ENCODE data around the gene RTL10.

RTL10 gene

GRCh38 chr22:19869497-19870152 lies 15.0 kb upstream of the RTL10 start:
- H3K27ac ChIP-seq: no peak overlapping the region

GRCh38 chr22:19868773-19869471 lies 14.2 kb upstream of the RTL10 start:
- no peak for TF ChIP-seq CTCF (conservative IDR thresholded peaks at IDR 0.05)
- no peak overlapping the region for H3K27ac ChIP-seq

More at GRCh38 chr22:19869497-19870152, 15.0 kb upstream of the RTL10 start:
- TF ChIP-seq CTCF (conservative IDR thresholded peaks at IDR 0.05): no peak

GRCh38 chr22:19868333-19868732 lies 13.7 kb upstream of the RTL10 start:
- no peak for TF ChIP-seq CTCF (conservative IDR thresholded peaks at IDR 0.05)
- H3K27ac ChIP-seq: no peak overlapping the region

GRCh38 chr22:19867617-19868016 lies 12.9 kb upstream of the RTL10 start:
- TF ChIP-seq CTCF (conservative IDR thresholded peaks at IDR 0.05): no peak
- no peak overlapping the region for H3K27ac ChIP-seq

- no peak overlapping the region for H3K27ac ChIP-seq
- no peak for TF ChIP-seq CTCF (conservative IDR thresholded peaks at IDR 0.05)
Measured at GRCh38 chr22:19866665-19867009, 12.0 kb upstream of the RTL10 start.

GRCh38 chr22:19865141-19865829 lies 10.6 kb upstream of the RTL10 start:
- no peak for TF ChIP-seq CTCF (conservative IDR thresholded peaks at IDR 0.05)
- H3K27ac ChIP-seq: no peak overlapping the region

- H3K27ac ChIP-seq: no peak overlapping the region
- TF ChIP-seq CTCF (conservative IDR thresholded peaks at IDR 0.05): no peak
Measured at GRCh38 chr22:19864538-19865106, 9.9 kb upstream of the RTL10 start.
